HEK293 (cell line): ENCODE data around the gene GPS1.

Experiments used
- SCRT2 ChIP-seq: fragments of 450-650 bp; formaldehyde crosslinking; IDR thresholded peaks from 2 replicates; pipeline ENCODE4 v1.5.1; 2016; ENCODE audit warnings: missing biosample characterization, missing genetic modification characterization
- SETDB1 ChIP-seq: IDR thresholded peaks from one replicate; pipeline ENCODE4 v1.6.1; 2017; ENCODE audit warnings: mild to moderate bottlenecking, low read length, moderate library complexity, mixed read lengths; ENCODE audit not compliant: insufficient read length
- ZNF121 ChIP-seq: fragments of 450-650 bp; formaldehyde crosslinking; IDR thresholded peaks from 2 replicates; pipeline ENCODE4 v1.5.1; 2016; ENCODE audit warnings: missing biosample characterization, missing genetic modification characterization
- TF ChIP-seq, protein P1 (sequence below): fragments of 450-650 bp; formaldehyde crosslinking; IDR thresholded peaks from 2 replicates; pipeline ENCODE4 v1.5.1; 2016; ENCODE audit warnings: missing biosample characterization, missing genetic modification characterization
- TF ChIP-seq, protein P2 (sequence below): fragments of 450-650 bp; formaldehyde crosslinking; optimal IDR thresholded peaks from 2 replicates; pipeline ENCODE3; 2016; ENCODE audit warnings: missing biosample characterization, mild to moderate bottlenecking, missing genetic modification characterization
- TF ChIP-seq, protein P3 (sequence below): fragments of 450-650 bp; formaldehyde crosslinking; IDR thresholded peaks from 2 replicates; pipeline ENCODE4 v1.5.1; 2016; ENCODE audit warnings: missing biosample characterization, missing genetic modification characterization
- TF ChIP-seq, protein P4 (sequence below): fragments of 450-650 bp; formaldehyde crosslinking; IDR thresholded peaks from 2 replicates; pipeline ENCODE4 v1.5.1; 2016; ENCODE audit warnings: missing biosample characterization, missing genetic modification characterization, low read depth

DNA sequence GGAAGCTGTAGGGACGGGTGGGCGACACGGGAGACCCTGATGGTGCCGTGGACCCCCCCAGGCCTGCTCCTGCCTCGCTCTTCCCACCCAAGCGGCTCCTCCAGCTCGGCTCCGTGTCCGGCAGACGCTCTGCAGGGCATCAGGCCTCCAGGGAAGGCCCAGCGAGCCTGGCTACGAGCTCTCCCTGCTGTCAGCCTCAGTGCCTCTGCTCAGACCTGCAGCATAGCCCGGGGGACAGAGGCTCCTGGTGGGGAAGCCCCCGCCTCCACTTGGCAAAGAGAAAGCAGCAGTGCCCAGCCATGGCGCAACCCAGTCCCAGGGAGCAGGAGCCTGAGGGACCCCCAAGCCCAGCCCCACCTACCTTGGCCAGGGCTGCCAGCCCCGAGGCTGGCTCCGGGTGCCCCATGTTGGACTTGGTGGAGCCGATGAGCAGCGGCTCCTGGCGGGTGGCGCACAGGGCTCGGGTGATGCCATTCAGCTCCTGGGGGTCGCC, 40.4 kb downstream of the GPS1 start:
- TF ChIP-seq, protein P1, sequence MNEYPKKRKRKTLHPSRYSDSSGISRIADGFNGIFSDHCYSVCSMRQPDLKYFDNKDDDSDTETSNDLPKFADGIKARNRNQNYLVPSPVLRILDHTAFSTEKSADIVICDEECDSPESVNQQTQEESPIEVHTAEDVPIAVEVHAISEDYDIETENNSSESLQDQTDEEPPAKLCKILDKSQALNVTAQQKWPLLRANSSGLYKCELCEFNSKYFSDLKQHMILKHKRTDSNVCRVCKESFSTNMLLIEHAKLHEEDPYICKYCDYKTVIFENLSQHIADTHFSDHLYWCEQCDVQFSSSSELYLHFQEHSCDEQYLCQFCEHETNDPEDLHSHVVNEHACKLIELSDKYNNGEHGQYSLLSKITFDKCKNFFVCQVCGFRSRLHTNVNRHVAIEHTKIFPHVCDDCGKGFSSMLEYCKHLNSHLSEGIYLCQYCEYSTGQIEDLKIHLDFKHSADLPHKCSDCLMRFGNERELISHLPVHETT (tag by site-specific recombination): no peak
- TF ChIP-seq, protein P2, sequence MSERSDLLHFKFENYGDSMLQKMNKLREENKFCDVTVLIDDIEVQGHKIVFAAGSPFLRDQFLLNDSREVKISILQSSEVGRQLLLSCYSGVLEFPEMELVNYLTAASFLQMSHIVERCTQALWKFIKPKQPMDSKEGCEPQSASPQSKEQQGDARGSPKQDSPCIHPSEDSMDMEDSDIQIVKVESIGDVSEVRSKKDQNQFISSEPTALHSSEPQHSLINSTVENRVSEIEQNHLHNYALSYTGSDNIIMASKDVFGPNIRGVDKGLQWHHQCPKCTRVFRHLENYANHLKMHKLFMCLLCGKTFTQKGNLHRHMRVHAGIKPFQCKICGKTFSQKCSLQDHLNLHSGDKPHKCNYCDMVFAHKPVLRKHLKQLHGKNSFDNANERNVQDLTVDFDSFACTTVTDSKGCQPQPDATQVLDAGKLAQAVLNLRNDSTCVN: no peak
- TF ChIP-seq, protein P3, sequence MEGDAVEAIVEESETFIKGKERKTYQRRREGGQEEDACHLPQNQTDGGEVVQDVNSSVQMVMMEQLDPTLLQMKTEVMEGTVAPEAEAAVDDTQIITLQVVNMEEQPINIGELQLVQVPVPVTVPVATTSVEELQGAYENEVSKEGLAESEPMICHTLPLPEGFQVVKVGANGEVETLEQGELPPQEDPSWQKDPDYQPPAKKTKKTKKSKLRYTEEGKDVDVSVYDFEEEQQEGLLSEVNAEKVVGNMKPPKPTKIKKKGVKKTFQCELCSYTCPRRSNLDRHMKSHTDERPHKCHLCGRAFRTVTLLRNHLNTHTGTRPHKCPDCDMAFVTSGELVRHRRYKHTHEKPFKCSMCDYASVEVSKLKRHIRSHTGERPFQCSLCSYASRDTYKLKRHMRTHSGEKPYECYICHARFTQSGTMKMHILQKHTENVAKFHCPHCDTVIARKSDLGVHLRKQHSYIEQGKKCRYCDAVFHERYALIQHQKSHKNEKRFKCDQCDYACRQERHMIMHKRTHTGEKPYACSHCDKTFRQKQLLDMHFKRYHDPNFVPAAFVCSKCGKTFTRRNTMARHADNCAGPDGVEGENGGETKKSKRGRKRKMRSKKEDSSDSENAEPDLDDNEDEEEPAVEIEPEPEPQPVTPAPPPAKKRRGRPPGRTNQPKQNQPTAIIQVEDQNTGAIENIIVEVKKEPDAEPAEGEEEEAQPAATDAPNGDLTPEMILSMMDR: no peak
- TF ChIP-seq SETDB1: no peak
- no peak for TF ChIP-seq SCRT2 (tag by site-specific recombination)
- TF ChIP-seq, protein P4, sequence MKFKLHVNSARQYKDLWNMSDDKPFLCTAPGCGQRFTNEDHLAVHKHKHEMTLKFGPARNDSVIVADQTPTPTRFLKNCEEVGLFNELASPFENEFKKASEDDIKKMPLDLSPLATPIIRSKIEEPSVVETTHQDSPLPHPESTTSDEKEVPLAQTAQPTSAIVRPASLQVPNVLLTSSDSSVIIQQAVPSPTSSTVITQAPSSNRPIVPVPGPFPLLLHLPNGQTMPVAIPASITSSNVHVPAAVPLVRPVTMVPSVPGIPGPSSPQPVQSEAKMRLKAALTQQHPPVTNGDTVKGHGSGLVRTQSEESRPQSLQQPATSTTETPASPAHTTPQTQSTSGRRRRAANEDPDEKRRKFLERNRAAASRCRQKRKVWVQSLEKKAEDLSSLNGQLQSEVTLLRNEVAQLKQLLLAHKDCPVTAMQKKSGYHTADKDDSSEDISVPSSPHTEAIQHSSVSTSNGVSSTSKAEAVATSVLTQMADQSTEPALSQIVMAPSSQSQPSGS: no peak
- TF ChIP-seq ZNF121 (tag by site-specific recombination): no peak
